Umbilical cord (tissue), 2 donors: ENCODE measurements around the gene DNM1. TPM values are rescaled to one million over a fixed set of nuclear protein-coding genes. Genes with fewer than 3 reads are reported as not detected.

Source experiments
- DNase-seq: peaks from one replicate; pipeline ENCODE4 v3.0.0-alpha.2; 2015; ENCODE audit warnings: low spot score
- total RNA-seq: library from RNA; depleted of rRNA; stranded (reverse); fragments of >200 nt; gene quantifications from one replicate; pipeline ENCODE4 v1.2.3, GENCODE V29; 2014; ENCODE audit warnings: low replicate concordance; ENCODE audit not compliant: insufficient read depth

Gene DNM1
- total RNA-seq, 1 donor from 2014 or later, result 36.4 TPM

DNA sequence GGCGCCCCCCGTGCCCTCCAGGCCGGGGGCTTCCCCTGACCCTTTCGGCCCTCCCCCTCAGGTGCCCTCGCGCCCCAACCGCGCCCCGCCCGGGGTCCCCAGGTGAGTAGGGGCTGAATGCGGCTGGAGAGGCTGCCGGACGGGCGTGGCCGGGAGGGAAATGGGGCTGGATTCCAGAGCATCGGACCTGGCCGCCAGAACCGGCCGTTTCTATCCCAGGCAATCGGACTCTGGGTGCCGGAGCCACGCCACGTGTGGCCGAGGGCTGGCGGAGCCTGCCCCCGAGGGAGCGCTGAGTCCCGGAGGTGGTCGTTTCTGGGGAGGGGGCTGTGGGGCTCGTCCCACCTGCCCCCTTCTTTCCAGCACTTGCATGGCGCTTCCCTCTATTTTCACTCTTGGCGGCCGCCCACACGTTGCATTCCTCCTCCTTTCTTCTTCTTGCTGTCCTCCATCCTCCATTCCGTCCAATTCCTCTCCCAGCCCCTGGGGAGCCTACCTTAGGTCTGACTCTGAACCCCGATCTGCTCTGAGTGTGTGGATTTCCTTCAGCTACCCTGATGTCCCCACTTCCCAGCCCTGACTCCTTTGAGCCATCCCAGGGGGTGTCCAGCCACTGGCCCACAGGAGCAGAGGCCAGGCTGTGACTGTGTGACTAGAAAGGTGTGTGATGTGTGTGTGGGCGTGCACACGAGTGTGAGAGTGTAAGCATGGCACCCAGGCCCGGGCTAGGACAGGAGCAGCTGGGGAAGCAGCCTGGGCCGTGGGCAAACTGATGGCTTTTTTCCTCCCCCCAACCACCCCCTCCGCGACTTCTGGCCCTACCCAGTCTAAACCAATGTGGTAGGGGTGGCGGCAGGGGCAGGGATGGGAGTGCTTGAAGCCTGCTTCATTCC lies 47.9 kb downstream of the DNM1 start:
- DNase-seq, result no peak

DNA sequence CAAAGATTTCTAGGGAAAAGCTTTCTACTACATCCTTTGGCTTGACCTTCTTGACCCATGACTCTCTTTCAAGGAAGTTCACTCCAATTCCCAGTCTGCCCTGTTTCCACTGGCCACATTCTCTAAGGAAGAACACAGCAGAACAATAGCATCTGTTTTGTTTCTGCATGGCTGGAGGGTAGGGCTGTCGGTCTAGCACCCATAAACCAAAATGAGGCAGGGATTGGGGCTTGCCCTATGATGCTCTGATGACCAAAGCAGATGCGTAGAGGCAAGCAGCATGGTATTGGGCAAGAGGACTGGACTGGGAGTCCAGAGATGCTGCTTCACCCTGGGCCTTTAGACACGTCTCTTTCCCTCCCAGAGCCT lies 48.5 kb downstream of the DNM1 start:
- DNase-seq, result no peak

DNA sequence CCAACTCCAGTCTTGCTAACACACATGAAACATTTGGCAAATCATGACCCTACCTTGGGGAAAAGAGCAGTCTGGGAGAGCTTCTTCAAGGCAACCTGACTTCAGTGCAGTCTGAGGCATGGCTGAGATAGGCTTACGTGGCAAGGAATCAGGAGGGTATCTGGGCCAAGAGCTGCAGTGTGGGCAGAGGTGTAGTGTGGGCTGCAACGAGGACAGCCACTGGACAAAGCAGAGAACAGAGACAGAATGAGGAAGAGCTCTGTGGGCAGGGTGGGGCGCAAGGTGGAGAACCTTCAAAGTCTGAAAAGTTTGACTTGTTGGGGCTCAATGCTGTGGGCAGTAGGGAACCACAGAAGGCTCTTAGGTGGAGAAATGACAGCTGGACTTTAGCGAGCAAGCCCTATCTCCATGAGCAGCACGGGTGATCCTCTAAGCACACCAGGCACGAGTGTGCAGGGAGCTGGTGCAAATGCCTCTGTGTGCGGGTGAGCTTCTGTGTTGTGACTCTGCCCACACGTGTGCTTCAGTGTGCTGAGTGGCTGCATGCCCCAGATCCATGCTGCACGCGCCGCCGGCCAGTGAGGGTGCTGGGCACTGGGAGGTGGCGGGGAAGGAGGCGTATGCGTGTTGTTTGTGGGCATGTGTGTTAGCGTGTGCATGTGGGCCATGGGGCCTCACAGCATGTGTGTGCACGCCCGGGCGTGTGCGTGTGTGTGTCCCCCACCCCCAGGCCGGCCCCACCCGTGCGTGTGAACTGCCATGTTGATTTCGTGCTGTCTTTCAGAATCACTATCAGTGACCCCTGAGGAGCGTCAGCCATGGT lies 49.3 kb downstream of the DNM1 start:
- no peak for DNase-seq

DNA sequence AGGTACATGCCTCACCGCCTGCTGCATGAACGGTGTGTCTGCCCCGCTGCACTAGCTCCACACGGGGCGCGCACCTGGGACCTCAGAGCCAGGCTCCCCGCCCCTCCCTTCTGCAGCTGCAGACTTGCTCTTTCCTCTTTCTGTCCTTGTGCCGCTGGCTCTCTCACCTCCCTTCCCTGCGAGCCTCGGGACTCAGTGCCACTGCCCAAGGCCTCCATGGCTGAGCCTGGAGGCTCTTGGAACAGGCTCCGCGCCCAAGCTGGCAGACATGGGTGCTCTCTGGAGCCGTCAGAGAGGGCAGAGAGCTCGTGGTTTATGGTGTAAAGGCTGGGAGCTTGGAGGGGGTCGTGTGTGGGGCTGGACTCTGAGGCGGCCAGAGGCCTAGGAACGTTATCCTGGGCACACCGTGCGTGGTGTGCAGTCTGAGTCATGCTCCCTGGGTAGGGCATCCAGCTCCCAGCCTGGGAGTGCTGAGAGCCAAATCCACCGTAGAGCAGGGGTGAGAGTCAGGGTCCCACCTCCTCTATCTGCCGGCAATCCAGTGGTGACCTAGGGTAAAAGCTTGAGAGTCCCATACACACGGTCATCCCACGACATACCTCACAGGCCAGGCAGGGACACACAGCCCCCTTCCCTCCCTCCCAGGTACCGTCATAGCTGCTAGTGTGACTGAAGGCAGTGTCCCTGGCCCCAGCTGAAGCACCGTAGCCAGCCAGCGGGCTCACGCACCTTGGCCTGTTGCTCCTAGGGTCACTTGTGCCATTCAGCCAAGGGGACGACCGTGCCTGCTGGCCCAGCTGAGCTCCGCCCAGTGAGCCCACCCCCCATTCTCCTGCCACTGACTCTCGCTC lies 50.2 kb downstream of the DNM1 start:
- no peak for DNase-seq

DNA sequence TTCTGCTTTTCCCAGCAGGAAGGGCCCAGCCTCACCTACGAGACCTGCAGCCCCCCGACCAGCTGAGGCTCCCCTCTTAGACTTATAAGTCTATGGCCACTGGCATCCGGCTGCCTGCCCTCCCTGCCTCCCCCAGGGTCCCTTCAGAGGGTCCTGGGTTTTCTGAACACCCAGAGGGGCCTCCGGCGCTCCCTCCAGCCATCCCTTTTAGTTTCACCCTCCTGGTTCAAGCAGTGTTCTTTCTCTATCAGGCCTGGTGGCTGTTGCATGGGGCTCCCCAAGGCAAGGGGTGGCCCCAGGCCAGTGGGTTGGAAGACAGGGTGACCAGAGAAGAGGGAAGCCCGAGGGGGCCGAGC lies 50.8 kb downstream of the DNM1 start:
- DNase-seq, result no peak

DNA sequence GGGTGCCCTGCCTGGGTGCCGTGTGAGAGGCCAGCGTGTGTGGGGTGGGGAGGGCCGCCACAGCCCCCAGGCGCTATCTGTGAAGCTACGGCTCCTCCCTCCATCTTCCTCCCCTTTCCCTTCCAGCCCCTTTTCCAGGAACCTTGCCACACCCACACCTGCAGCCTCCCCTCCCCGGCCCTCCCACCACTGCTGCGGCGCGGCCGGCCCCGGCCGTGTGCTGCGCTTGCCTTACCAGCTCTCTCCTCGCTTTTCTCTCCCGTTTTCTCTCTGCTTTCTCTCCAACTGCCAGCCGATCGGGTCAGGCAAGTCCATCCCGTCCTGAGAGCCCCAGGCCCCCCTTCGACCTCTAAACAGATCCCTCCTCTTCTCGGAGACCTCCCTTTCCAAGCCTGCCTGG lies 51.2 kb downstream of the DNM1 start:
- no peak for DNase-seq

DNA sequence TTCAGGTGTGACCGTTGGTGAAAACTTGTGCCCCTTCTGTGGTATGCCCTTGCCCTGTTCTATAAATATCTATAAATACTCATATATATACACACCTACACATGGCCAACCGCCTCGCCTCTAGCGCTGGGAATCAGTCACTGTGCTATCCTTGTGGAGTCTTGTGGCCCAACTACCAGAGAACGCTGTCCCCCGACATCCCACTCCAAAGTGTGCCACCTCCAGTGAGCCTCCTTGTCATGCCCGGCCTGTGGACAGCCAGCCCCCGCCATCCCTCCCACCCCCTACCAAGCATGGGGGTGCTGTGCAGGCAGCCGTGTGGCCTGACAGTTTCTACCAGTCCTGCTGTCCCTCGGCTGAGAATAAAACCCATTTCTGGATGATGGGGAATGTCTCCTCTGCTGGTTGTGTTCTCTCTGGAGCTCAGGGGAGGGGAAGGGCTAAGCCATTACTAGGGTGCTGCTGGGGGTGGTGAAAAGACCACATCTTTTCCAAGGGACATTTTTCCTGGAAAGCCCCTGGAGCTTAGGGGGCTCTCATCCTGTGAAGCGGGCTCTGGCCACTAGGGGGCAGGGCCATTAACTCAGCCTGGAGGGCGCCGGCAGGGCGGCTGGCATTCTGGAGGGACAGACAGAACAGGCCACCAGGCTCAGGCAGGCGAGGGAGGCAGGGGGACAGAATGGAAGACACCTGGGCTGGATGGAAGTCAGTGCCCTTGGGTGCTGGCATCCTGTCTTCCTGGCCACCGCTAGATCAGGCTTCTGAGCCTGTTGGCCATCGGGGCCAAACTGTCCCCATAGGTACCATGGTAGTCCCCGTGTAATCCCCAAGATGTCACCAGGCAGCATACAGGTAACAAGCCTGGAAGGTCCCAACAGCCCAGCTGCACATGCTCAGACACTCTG lies 51.9 kb downstream of the DNM1 start:
- peak; percentile 57 for DNase-seq

DNA sequence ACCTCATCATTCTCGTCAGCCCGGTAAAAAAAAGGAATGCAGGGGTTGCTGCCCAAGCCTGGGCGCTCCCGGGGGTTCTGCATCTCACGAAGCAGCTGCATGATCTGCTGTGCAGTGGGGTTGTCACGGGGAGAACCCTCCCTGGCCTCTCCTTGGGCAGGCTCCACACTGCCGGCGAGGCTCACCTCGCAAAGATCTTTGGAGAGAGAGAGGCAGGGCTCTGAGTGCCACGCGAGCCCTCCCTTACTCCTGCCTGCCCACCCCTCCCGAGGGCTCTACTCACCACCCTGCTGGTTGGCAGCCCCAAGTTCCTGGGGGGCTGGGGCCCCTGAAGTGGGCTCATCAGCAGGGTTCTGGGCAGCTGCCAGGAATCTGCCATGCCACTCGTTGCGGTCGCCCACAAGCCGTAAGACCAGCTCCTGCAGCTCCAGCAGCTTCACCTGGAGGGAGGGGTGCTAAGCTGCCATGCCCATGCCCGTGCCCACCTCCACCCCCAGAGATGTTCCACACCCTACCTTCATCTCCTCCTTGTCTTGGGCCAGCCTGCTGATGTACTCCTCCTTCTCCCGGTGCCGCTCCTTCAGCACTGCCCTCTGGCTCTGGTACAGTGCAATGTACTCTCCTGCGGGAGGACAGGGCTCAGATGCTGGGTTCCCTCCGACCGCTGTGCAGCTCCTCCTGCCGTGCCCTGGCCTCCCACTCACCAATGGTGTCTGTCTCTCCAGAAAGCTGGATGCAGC lies 54.1 kb downstream of the DNM1 start:
- no peak for DNase-seq

DNA sequence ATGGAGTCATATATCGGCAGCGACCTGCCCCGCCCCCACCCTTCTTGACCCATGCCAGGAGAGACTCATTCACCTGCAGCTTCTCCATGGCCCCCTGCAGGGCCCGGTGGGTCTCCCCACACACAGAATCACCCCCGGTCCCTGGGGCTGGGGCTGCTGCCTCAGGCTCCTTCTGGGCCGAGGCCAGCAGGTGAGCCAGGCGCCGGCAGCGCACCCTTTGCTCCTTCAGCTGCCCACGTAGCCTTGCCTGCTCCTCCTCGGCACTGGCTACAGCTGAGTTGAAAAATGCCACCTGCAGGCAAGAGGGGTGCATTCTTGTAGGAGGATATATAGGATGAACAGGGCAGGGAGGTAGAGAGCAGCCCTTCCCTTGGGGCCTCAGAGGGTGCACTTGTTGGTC lies 54.7 kb downstream of the DNM1 start:
- no peak for DNase-seq

DNA sequence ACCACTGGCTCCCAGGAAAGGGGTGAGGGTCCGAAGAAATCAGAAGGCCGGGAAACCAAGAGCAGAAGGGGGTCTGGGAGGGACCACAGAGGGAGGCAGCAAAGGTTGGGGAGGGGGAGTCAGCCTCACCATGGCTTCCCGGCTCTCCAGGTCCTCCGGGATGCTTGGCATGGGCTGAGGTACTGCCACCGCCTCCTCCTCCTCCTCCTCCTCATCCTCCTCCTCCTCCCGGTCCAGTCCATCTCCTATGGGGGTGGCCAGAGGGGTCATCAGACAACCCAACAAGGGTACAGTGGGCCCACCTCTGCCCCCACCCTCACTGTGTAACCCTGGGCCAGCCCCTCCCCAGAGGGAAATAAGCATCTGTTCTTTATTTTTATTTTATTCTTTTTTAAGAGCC lies 55.1 kb downstream of the DNM1 start:
- DNase-seq, result no peak

DNA sequence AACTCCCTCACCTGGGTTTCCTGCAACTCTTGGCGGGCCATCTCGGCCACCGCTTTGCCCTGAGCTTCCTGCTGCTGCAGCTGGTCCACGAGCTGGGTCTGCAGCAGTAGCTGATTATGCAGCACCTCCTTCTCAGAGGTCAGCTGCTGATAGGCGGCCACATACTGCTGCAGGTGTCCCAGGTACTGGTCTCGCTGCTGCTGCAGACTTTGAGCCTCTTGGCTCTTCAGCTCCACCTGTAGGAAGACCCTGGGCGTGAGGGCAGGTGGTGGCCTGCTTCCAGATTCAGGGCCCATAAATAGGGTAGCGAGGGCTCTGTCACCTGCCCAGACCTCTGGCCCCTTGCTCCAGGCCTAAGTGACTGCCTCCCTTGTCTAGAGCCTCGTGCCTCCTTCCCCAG lies 56.0 kb downstream of the DNM1 start:
- DNase-seq, result no peak

DNA sequence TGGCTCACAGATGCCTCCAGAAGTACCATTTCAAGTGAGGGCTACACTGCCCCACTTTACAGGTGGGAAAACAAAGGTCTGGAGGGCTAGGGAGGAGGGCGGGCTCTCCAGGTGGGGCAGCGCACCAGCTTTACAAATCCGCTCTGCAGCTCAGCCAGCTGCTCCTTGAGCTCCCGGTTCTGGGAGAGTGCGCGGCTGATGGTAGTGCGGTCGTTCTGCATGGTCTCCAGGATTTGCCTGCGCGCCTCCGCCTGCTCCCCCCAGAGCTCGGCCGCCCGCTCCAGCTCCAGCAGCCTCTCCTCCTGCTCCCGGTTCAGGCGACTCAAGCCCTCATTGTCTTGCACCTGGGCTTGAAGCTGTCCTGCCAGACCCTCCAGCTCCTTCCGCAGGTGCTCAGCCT lies 57.2 kb downstream of the DNM1 start:
- no peak for DNase-seq

DNA sequence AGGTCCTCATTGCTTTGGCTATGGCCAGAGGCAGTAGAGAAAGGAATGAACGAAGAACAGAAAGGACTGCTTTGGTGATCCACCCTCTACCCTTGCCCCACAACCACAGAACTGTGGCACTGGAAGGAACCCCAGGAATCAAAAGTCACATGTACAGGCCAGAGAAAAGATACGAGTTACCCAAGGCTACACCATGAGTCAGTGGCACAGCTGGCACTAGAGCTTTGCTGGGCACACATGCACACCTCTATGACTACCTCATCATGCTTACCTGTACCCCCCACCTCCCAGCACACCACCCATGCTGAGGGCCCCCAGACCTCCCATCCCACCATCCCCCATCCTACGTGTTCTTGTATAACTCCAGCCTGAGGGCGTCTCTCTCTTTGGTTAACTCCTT lies 59.5 kb downstream of the DNM1 start:
- DNase-seq, result no peak

DNA sequence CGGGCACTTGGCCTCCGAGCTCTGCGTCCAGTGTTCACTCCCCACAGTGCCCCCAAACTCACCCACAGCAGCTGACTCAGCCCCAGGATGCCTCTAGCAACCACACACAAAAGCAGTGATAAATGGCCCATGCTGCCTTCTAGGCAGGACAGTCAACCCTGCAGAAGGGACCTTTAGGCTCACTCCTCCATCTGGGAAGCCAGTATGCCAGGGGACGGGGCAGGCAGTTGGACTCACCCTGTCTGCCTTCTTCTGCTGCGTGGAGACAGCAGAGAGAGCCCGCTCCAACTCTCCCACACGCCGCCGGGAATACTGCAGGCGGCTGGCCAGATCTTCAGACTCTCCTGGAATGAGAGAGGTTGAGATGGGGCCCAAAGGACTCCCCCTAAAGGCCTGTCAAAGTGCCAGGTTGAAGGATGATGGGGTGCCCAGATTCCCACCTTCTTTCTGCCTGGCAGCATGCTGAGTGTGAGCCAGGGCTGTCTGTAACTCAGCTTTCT lies 62.2 kb downstream of the DNM1 start:
- DNase-seq, result no peak

DNA sequence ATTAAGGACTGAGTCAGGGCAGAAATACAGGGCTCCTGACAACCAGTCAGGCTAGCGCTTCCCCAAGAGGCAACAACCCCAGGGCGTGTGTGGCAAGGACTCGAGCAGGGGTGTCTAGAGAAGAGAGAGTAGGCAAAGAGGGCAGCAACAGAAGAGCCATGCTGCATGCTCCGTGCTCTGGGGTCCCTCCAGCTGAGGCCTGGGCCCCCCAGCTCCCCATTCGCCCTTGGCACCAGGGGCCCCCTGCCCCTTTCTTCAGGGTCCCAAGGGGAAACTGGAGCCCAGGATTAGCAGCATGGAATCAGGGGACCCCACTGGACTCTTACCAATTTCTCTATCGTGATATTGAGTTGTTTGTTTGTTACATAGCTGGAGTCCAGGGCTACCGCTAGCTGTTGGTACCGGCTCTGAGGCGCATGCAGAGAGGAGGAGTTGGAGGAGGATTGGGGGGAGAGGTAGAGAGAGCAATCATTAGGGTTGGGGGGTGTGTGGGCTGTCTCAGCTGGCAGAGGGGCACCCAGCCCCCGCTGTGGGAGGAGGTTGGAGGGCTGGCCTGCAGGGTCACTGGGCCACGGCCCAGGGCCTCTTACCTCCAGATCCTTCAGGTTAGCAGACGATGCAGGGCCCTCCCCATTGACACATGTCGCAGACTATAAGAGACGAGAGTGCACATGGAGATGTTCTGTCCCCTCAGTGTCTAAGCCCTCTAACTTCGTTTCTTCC lies 63.9 kb downstream of the DNM1 start:
- DNase-seq, result no peak

DNA sequence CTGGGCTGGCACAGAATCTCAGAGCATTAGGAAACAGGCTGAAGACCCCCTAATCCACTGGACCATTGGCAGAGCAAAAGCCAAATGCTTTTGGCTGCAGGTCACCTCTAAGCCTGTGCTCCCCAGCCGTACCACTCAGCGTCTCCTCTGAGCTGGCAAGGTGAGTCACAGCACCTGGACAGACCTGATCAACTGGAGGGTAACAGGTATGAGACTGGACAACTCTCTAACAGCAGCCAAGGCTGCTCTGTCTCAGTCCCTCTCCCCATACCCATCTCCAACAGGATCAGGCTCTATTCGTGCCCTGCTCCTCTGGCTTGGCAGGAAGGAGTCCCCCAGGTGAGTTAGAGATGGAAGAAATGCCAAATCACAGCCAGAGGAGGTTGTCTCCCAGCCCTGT lies 67.9 kb downstream of the DNM1 start:
- DNase-seq, result no peak

DNA sequence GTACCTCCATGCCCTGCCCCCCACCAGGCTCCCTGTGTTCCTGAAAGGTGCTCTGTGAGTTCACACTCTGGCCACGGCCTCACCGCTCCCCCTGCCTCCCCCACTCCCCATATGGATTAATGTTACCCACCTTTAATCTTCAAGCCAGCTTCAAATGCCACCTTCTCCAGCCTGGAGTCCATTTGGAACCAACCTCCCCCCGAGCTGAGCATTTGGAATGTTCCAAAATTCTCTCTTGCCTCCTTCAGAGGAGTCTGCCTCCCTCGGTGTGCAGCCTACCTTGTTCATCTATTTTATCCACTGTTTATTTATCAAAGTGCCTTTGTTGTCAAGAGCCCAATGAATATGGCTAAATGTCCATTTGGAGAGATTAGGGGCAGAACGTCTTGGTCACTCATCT lies 68.3 kb downstream of the DNM1 start:
- DNase-seq, result no peak

DNA sequence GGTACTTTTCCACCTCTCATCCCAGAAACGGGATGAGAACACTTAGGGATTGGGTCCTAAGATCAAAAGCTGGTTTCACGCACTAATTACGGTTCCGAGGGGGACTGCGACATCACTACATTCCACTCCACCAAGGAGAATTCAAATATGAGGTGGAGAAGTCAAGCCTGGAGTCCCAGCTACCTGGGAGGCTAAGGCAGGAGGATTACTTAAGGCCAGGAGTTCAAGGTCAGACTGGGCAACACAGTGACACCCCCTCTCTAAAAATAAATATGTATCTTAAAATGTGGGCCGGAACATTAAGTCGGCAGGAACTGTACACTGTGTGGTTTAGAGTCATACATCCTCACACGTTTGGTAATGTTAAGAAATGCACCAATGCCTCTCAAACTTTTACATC lies 71.1 kb downstream of the DNM1 start:
- no peak for DNase-seq

DNA sequence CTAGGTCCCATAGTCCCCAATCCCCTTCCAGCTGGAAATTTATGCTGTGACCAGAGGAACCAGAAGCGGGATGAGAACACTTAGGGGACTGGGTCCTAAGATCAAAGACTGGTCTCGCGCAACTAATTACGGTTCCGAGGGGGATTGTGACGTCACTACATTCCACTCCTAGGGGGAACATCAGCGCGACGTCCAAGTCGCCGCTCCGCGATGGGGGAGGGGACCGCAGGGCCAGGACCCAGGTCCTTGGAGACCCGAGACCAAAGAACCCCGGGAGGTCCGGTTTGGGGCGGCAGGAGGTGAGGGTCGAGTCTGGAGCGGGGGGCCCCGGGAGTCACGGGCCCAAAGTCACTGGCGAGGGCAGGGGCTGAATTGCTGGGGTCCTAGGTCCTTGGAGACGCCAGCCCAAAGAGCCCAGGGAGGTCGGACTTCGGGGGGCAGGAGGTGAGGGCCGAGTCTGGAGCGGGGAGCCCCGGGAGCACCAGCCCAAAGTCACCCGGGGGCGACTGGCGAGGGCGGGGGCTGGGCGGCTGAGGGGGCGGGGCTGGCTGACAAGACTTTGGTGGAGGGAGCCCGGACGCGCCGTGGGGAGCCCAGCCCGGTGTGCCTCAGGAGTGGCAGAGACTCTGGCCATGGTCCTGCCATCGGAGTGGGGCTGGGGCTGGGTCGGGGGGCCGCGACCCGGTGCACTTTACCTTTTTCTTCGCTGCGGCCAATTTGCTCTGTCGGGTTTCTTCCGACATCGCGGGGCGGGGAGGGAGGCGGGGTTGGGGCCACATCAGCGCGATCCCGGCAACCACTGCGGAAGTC lies 72.2 kb downstream of the DNM1 start, which contains the start of gene GOLGA2:
GOLGA2 (minus strand) TSS at position 810 of the 810 bp plus-strand sequence; CDS start at position 779, 31 bp downstream.
- peak; percentile 64 for DNase-seq
